Suprapubic skin (tissue), 4 donors: ENCODE data around the gene NHLRC4.
A peak's percentile ranks its signal among the peaks of the same experiment; 100 is the strongest.

Experiments used
- CTCF ChIP-seq, 2 donors: fragments of 200-600 bp in 1 of 2; fragments of 450-650 bp in 1 of 2; sonication (generic) in 1 of 2; IDR thresholded peaks; one replicate each; pipeline ENCODE4 v1.5.1; 2016 to 2019; ENCODE audit warnings: antibody characterized with exemption in 2 of 2, mild to moderate bottlenecking in 1 of 2, moderate library complexity in 1 of 2
- EP300 ChIP-seq: sonication (generic); formaldehyde crosslinking; IDR thresholded peaks from one replicate; pipeline ENCODE4 v1.6.1; 2017; ENCODE audit warnings: antibody characterized with exemption
- POLR2AphosphoS5 ChIP-seq, 3 donors: sonication (generic); formaldehyde crosslinking; IDR thresholded peaks; one replicate each; pipeline ENCODE4 v1.6.1; 2017; ENCODE audit warnings: antibody characterized with exemption in 3 of 3

GRCh38 chr16:610513-611381 lies 43.9 kb downstream of the NHLRC4 start:
- TF ChIP-seq POLR2AphosphoS5 (IDR thresholded peaks at IDR 0.05) (no peak), CTCF (IDR thresholded peaks at IDR 0.05) (peak; percentile 57 to 84), EP300 (no peak)
